ENCODE results near the gene JAZF1. TPM values are rescaled to one million over a fixed set of nuclear protein-coding genes. Genes with fewer than 3 reads are reported as not detected.

JAZF1 gene
- 17.2 TPM for polyA plus RNA-seq (2013, experiment 1 of 2)
- 18.4 TPM for polyA plus RNA-seq (2013, experiment 2 of 2)

DNA sequence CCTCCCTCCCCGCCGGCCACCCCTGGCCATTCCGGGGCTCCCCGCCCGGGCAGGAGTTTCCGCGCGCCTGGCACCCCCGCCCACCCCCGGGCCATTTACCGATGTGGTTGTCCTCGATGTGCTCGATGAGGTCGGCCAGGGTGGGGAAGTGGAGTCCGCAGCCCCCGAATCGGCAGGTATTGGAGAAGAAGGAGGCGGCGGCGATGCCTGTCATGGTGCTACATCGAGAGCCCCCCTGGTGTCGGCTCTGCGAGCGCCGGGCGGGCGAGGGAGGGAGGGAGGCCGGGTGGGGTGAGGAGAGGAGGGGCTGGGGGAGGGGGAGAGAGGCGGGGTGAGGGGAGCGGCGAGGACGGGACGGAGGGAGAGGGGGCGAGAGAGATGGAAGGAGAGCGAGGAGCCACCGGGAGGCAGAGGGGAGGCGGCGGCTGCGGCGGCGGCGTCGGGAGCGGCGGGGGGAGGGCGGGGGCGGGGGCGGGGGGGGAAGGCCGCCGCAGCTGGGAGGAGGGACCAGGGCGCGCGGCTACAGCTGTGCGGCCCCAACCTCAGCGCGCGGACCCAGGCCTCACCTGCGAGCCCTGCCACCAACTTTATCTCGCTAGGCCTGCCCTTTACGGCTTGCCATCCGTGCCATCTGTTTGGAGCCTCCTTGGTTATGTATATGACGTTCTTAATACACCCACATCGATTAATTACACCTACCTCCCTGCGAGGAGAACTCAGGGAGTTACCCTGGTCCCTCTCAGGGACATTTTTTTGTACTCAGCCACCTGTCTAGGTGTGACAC is at the start of gene JAZF1:
JAZF1 (minus strand) TSS at position 432 of the 784 bp plus-strand sequence.
- peaks cover 9% of the 10 kb centered on the region for H3K4me1 ChIP-seq (ENCODE audit: control insufficient read depth, insufficient read depth, low read depth, low read length)
- H3K9ac ChIP-seq (ENCODE audit: low read length), result peak within 1 kb of the TSS; percentile 90
- H2BK12ac ChIP-seq (ENCODE audit: low read length in 2 of 2), result peak within 1 kb of the TSS in 1 of 2 experiments; percentile 10
- H3K4me3 ChIP-seq (ENCODE audit: insufficient read depth in 1 of 2, low read depth in 1 of 2, low read length in 2 of 2), result peak within 1 kb of the TSS; percentile 68 to 84
- peak within 1 kb of the TSS; percentile 19 for H2BK15ac ChIP-seq (ENCODE audit: low read depth, poor library complexity, severe bottlenecking)
- no peaks in the 10 kb centered on the region for H3K79me1 ChIP-seq (replicated peaks; ENCODE audit: low read length, poor library complexity, severe bottlenecking)
- no peaks in the 10 kb centered on the region for H3K27me3 ChIP-seq (ENCODE audit: control insufficient read depth in 1 of 2, insufficient read depth in 1 of 2, low read length in 2 of 2)
- no peak within 1 kb of the TSS for H4K91ac ChIP-seq (ENCODE audit: low read length)
- H3K23ac ChIP-seq (ENCODE audit: low read length in 2 of 2), result no peak within 1 kb of the TSS
- H3K9me3 ChIP-seq (ENCODE audit: control insufficient read depth, low read length), result no peaks in the 10 kb centered on the region
- 1% methylated on average over 35 of the region's 64 CpGs for WGBS
- H2BK120ac ChIP-seq (ENCODE audit: low read depth, low read length), result peak within 1 kb of the TSS; percentile 96
- peak within 1 kb of the TSS; percentile 69 to 73 for H3K18ac ChIP-seq (ENCODE audit: low read depth in 1 of 2, low read length in 2 of 2)
- no peak within 1 kb of the TSS for H3K27ac ChIP-seq (ENCODE audit: low read length, poor library complexity, severe bottlenecking)
- peak within 1 kb of the TSS; percentile 75 for H2AFZ ChIP-seq (ENCODE audit: low read depth, low read length)
- peak within 1 kb of the TSS; percentile 78 to 87 for H3K14ac ChIP-seq (ENCODE audit: low read length in 2 of 2)
- H3K4ac ChIP-seq (ENCODE audit: low read depth in 1 of 2, low read length in 2 of 2), result peak within 1 kb of the TSS in 1 of 2 experiments; percentile 62
- DNase-seq, result peak; percentile 65
- H2AK5ac ChIP-seq (ENCODE audit: low read length, severe bottlenecking), result no peak within 1 kb of the TSS
- H2BK5ac ChIP-seq (ENCODE audit: low read depth, low read length, poor library complexity, severe bottlenecking), result no peak within 1 kb of the TSS
- no peaks in the 10 kb centered on the region for H3K36me3 ChIP-seq (ENCODE audit: control insufficient read depth in 1 of 2, insufficient read depth in 2 of 2, low read depth in 1 of 2, low read length in 2 of 2)
- peak within 1 kb of the TSS; percentile 87 for H3K4me2 ChIP-seq (ENCODE audit: low read length, poor library complexity, severe bottlenecking)
- no peak within 1 kb of the TSS for H4K8ac ChIP-seq (ENCODE audit: low read length)

DNA sequence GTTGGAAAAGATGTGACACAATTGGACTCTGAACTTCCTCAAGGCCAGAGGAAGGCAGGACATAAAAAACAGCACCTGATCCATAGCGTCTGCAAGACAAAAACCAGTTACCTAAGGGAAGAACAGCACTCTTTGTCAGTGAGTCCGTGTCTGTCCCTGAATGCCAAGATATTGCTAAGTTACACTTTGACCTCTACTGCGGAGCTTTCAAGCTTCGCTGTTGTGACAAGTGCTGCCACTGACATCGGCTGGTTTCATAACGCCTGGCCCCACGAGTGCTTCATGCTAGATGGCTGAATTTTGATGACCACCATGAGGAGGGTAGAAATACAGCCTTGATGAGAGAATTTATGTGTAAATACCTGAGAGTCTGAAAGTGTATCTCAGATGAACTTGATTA is 49.7 kb upstream of the JAZF1 start:
- Histone ChIP-seq H3K4ac (ENCODE audit: low read depth in 1 of 2, low read length in 2 of 2) (no peak overlapping the region), H2AFZ (ENCODE audit: low read depth, low read length) (no peak overlapping the region), H2BK120ac (ENCODE audit: low read depth, low read length) (no peak overlapping the region), H3K23ac (ENCODE audit: low read length in 2 of 2) (no peak overlapping the region), H3K27me3 (ENCODE audit: control insufficient read depth in 1 of 2, insufficient read depth in 1 of 2, low read length in 2 of 2) (no peaks in the 10 kb centered on the region), H3K27ac (ENCODE audit: low read length, poor library complexity, severe bottlenecking) (no peak overlapping the region), H3K18ac (ENCODE audit: low read depth in 1 of 2, low read length in 2 of 2) (no peak overlapping the region), H2BK5ac (ENCODE audit: low read depth, low read length, poor library complexity, severe bottlenecking) (no peak overlapping the region), H4K8ac (ENCODE audit: low read length) (no peak overlapping the region), H3K14ac (ENCODE audit: low read length in 2 of 2) (no peak overlapping the region), H2BK12ac (ENCODE audit: low read length in 2 of 2) (no peak overlapping the region), H3K9me3 (ENCODE audit: control insufficient read depth, low read length) (no peaks in the 10 kb centered on the region), H3K79me1 (replicated peaks; ENCODE audit: low read length, poor library complexity, severe bottlenecking) (no peaks in the 10 kb centered on the region), H3K4me3 (ENCODE audit: insufficient read depth in 1 of 2, low read depth in 1 of 2, low read length in 2 of 2) (no peak overlapping the region), H3K4me1 (ENCODE audit: control insufficient read depth, insufficient read depth, low read depth, low read length) (no peaks in the 10 kb centered on the region), H3K4me2 (ENCODE audit: low read length, poor library complexity, severe bottlenecking) (no peak overlapping the region), H2BK15ac (ENCODE audit: low read depth, poor library complexity, severe bottlenecking) (no peak overlapping the region), H3K36me3 (ENCODE audit: control insufficient read depth in 1 of 2, insufficient read depth in 2 of 2, low read depth in 1 of 2, low read length in 2 of 2) (no peaks in the 10 kb centered on the region), H3K9ac (ENCODE audit: low read length) (no peak overlapping the region), H2AK5ac (ENCODE audit: low read length, severe bottlenecking) (no peak overlapping the region), H4K91ac (ENCODE audit: low read length) (no peak overlapping the region)
- 78% methylated on average over 7 of the region's 7 CpGs for WGBS
- no peak for DNase-seq

DNA sequence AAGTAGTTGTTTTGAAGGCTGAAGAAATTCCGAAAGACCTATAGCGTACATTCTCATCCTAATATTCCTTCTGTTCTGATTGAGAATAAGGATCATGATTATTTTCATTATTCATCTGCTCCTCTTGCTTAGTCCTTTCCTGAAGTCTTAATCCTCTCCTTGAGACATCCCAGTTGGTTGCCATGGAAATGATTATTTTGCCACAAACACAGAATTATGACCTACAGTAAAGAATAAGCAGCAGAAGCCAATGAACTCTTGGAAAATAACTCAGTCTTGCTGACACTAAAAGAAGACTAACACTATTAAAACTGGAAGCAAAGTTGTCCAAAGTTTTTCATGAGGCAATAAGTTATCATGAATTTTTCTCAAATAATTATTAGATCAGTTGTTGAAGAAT is 47.8 kb upstream of the JAZF1 start:
- H3K18ac ChIP-seq (ENCODE audit: low read depth in 1 of 2, low read length in 2 of 2), result no peak overlapping the region
- no peak overlapping the region for H4K8ac ChIP-seq (ENCODE audit: low read length)
- H4K91ac ChIP-seq (ENCODE audit: low read length), result no peak overlapping the region
- H3K36me3 ChIP-seq (ENCODE audit: control insufficient read depth in 1 of 2, insufficient read depth in 2 of 2, low read depth in 1 of 2, low read length in 2 of 2), result no peaks in the 10 kb centered on the region
- H2BK15ac ChIP-seq (ENCODE audit: low read depth, poor library complexity, severe bottlenecking), result no peak overlapping the region
- H2AK5ac ChIP-seq (ENCODE audit: low read length, severe bottlenecking), result no peak overlapping the region
- no peak overlapping the region for H3K4me3 ChIP-seq (ENCODE audit: insufficient read depth in 1 of 2, low read depth in 1 of 2, low read length in 2 of 2)
- no peaks in the 10 kb centered on the region for H3K79me1 ChIP-seq (replicated peaks; ENCODE audit: low read length, poor library complexity, severe bottlenecking)
- H2BK120ac ChIP-seq (ENCODE audit: low read depth, low read length), result no peak overlapping the region
- H3K9me3 ChIP-seq (ENCODE audit: control insufficient read depth, low read length), result no peaks in the 10 kb centered on the region
- no peak overlapping the region for H3K4me2 ChIP-seq (ENCODE audit: low read length, poor library complexity, severe bottlenecking)
- H2BK12ac ChIP-seq (ENCODE audit: low read length in 2 of 2), result no peak overlapping the region
- DNase-seq, result peak; percentile 51
- no peak overlapping the region for H3K27ac ChIP-seq (ENCODE audit: low read length, poor library complexity, severe bottlenecking)
- no peak overlapping the region for H3K14ac ChIP-seq (ENCODE audit: low read length in 2 of 2)
- no peaks in the 10 kb centered on the region for H3K27me3 ChIP-seq (ENCODE audit: control insufficient read depth in 1 of 2, insufficient read depth in 1 of 2, low read length in 2 of 2)
- 79% methylated on average over 2 of the region's 2 CpGs for WGBS
- no peak overlapping the region for H3K4ac ChIP-seq (ENCODE audit: low read depth in 1 of 2, low read length in 2 of 2)
- H3K4me1 ChIP-seq (ENCODE audit: control insufficient read depth, insufficient read depth, low read depth, low read length), result no peaks in the 10 kb centered on the region
- H2AFZ ChIP-seq (ENCODE audit: low read depth, low read length), result no peak overlapping the region
- H2BK5ac ChIP-seq (ENCODE audit: low read depth, low read length, poor library complexity, severe bottlenecking), result no peak overlapping the region
- no peak overlapping the region for H3K9ac ChIP-seq (ENCODE audit: low read length)
- no peak overlapping the region for H3K23ac ChIP-seq (ENCODE audit: low read length in 2 of 2)

DNA sequence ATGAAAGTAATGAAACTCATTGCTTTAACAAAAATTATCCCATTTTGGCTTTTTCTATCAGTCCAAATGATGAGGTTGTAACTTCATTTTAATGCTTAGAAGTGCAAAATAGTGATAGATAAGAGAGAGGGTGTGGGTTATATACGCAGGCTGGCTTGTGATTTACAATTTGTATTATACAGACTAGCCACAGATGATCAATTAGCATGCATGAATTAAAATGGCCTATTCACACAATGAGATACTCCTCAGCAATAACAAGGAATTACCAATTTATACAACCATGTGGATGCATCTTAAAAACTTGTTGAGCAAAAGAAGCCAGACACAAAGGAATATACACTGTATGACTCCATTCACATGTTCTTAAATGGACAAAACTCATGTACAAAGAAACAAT is 45.4 kb upstream of the JAZF1 start:
- no peak overlapping the region for H3K14ac ChIP-seq (ENCODE audit: low read length in 2 of 2)
- no peak overlapping the region for H3K23ac ChIP-seq (ENCODE audit: low read length in 2 of 2)
- no peak overlapping the region for H2BK12ac ChIP-seq (ENCODE audit: low read length in 2 of 2)
- no peaks in the 10 kb centered on the region for H3K79me1 ChIP-seq (replicated peaks; ENCODE audit: low read length, poor library complexity, severe bottlenecking)
- no peak overlapping the region for H2BK15ac ChIP-seq (ENCODE audit: low read depth, poor library complexity, severe bottlenecking)
- no peak overlapping the region for H2AFZ ChIP-seq (ENCODE audit: low read depth, low read length)
- no peaks in the 10 kb centered on the region for H3K4me1 ChIP-seq (ENCODE audit: control insufficient read depth, insufficient read depth, low read depth, low read length)
- no peak overlapping the region for H2BK120ac ChIP-seq (ENCODE audit: low read depth, low read length)
- no peak overlapping the region for H2BK5ac ChIP-seq (ENCODE audit: low read depth, low read length, poor library complexity, severe bottlenecking)
- no peak overlapping the region for H3K18ac ChIP-seq (ENCODE audit: low read depth in 1 of 2, low read length in 2 of 2)
- no peak overlapping the region for H3K4me3 ChIP-seq (ENCODE audit: insufficient read depth in 1 of 2, low read depth in 1 of 2, low read length in 2 of 2)
- no peaks in the 10 kb centered on the region for H3K9me3 ChIP-seq (ENCODE audit: control insufficient read depth, low read length)
- H4K8ac ChIP-seq (ENCODE audit: low read length), result no peak overlapping the region
- H3K4ac ChIP-seq (ENCODE audit: low read depth in 1 of 2, low read length in 2 of 2), result no peak overlapping the region
- no peak overlapping the region for H3K27ac ChIP-seq (ENCODE audit: low read length, poor library complexity, severe bottlenecking)
- H3K27me3 ChIP-seq (ENCODE audit: control insufficient read depth in 1 of 2, insufficient read depth in 1 of 2, low read length in 2 of 2), result no peaks in the 10 kb centered on the region
- H3K9ac ChIP-seq (ENCODE audit: low read length), result no peak overlapping the region
- no peak overlapping the region for H4K91ac ChIP-seq (ENCODE audit: low read length)
- no CpG with 5 or more reads among the region's 1 CpG for WGBS
- H3K4me2 ChIP-seq (ENCODE audit: low read length, poor library complexity, severe bottlenecking), result no peak overlapping the region
- DNase-seq, result no peak
- H2AK5ac ChIP-seq (ENCODE audit: low read length, severe bottlenecking), result no peak overlapping the region
- H3K36me3 ChIP-seq (ENCODE audit: control insufficient read depth in 1 of 2, insufficient read depth in 2 of 2, low read depth in 1 of 2, low read length in 2 of 2), result no peaks in the 10 kb centered on the region
